ENCODE results near the gene GAGE12J.

DNA sequence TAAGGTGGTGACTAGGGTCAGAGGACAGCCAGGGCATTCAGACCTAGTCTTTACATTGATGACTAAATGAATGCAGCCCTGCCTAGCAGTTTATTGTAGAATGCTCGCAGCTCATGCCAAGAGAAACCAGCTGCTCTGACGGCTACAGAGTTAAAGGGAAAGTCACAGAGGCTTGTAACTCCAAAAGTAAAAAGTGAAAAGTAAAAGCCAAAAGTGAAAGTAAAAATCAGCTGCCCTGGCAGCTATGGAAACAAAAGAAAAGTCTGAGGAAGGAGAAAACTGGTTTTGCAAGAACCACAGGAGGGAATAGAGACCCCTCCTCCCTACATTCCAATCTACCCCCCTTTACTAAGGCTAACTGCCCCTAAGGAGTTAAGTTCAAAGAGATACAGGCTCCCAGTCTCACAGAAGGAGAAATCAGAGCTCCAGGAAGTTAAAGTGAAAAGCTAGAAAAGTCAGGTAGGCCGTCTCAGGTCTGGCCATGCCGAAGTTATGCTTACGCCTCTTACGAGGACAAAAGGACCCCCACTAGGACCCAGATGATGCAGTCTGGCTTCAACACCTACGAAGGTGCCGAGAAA lies 12.3 kb upstream of the GAGE12J start:
- TF ChIP-seq, protein P1, sequence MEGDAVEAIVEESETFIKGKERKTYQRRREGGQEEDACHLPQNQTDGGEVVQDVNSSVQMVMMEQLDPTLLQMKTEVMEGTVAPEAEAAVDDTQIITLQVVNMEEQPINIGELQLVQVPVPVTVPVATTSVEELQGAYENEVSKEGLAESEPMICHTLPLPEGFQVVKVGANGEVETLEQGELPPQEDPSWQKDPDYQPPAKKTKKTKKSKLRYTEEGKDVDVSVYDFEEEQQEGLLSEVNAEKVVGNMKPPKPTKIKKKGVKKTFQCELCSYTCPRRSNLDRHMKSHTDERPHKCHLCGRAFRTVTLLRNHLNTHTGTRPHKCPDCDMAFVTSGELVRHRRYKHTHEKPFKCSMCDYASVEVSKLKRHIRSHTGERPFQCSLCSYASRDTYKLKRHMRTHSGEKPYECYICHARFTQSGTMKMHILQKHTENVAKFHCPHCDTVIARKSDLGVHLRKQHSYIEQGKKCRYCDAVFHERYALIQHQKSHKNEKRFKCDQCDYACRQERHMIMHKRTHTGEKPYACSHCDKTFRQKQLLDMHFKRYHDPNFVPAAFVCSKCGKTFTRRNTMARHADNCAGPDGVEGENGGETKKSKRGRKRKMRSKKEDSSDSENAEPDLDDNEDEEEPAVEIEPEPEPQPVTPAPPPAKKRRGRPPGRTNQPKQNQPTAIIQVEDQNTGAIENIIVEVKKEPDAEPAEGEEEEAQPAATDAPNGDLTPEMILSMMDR (conservative IDR thresholded peaks at IDR 0.05), result no peak
- no peak for TF ChIP-seq ZFX (IDR thresholded peaks at IDR 0.05)

All from C4-2B (cell line).